Fibroblast of mammary gland (primary cell): ENCODE measurements around the gene PTPRN2.

ENCODE experiments used
- DNase-seq: peaks from one replicate; pipeline ENCODE4 v3.0.0-alpha.2; 2010; ENCODE audit warnings: low read depth
- H3K4me3 ChIP-seq: 2 replicates; pipeline ENCODE4 v1.5.1; 2011; ENCODE audit warnings: low read depth, mild to moderate bottlenecking, low read length, moderate library complexity; ENCODE audit not compliant: control insufficient read depth
- TF ChIP-seq, protein P1 (sequence below): conservative IDR thresholded peaks from 2 replicates; pipeline ENCODE4 v1.5.1; 2011; ENCODE audit warnings: low read depth, low read length, inconsistent platforms; ENCODE audit not compliant: control insufficient read depth, insufficient read depth

The PTPRN2 gene

GRCh38 chr7:157709531-157710251 is 877.9 kb downstream of the PTPRN2 start:
- DNase-seq: no peak
- TF ChIP-seq, protein P1, sequence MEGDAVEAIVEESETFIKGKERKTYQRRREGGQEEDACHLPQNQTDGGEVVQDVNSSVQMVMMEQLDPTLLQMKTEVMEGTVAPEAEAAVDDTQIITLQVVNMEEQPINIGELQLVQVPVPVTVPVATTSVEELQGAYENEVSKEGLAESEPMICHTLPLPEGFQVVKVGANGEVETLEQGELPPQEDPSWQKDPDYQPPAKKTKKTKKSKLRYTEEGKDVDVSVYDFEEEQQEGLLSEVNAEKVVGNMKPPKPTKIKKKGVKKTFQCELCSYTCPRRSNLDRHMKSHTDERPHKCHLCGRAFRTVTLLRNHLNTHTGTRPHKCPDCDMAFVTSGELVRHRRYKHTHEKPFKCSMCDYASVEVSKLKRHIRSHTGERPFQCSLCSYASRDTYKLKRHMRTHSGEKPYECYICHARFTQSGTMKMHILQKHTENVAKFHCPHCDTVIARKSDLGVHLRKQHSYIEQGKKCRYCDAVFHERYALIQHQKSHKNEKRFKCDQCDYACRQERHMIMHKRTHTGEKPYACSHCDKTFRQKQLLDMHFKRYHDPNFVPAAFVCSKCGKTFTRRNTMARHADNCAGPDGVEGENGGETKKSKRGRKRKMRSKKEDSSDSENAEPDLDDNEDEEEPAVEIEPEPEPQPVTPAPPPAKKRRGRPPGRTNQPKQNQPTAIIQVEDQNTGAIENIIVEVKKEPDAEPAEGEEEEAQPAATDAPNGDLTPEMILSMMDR: no peak
- no peak overlapping the region for H3K4me3 ChIP-seq

GRCh38 chr7:157708919-157709295 is 878.7 kb downstream of the PTPRN2 start:
- TF ChIP-seq, protein P1: no peak
- DNase-seq: no peak
- no peak overlapping the region for H3K4me3 ChIP-seq

DNA sequence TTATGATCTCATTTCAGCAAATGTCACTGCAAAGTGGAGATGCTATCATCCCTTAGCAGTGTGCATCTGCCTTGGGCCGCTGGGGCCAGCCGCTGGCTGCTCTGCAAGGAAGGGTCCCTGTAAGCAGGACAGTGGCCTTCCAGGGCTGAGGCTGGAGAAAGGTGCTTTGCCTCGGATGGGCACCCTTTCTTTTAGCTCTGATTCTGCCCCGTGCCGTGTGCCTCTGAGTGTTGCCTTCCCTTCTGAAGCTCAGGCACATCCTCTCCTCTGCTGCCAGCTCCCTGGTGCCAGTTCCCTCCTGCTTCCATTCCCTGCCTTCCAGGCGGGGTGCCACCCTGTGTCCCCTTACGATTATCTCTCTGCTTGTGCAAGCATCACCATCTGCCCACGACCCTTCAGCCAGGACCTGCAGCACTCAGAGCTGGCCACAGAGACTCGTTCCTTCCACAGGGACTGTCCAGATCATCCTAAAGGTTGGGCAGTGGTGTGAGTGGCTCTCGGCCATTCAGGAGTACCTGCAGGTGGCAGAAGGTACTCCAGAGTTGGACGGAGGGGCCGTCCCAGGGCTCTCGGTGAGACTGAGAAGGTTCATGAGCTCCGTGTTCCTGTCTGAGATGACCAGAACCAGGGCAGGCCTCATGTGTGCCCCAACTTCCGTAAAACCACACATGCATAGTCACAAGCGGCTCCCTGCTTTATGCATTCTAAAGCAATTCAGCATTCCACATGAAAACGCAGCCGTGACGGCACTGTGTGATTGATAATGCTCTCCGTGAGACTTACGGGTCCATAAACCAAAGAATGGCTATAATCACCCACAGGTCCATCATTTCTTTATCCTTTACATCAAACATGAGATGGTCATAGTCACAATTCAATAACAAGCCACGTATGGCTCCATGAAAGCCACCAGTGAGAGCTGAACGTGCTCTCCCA is 879.4 kb downstream of the PTPRN2 start:
- H3K4me3 ChIP-seq: no peak overlapping the region
- TF ChIP-seq, protein P1: no peak
- DNase-seq: no peak

DNA sequence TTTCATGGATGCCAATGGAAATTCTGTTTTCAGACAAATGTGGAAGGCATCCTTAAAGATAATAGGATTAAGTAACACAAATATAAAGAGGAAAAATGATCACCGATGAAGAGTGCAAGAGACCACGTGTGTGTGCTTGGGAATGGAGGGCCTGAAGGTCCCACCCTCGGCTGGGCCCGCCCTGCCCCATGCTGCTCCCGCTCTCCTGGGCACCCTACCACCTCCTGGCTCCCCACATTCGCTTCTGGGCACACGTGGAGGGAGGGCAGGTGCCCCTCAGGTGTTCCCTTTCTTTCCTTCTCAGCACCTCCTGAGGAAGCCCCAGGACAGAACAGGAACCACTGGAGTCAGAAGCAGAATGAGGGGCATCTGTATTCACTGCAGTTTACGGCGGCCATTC is 883.3 kb downstream of the PTPRN2 start:
- no peak for DNase-seq
- TF ChIP-seq, protein P1: no peak
- no peak overlapping the region for H3K4me3 ChIP-seq

GRCh38 chr7:157703534-157704195 is 884.0 kb downstream of the PTPRN2 start:
- TF ChIP-seq, protein P1: no peak
- DNase-seq: no peak
- no peak overlapping the region for H3K4me3 ChIP-seq

DNA sequence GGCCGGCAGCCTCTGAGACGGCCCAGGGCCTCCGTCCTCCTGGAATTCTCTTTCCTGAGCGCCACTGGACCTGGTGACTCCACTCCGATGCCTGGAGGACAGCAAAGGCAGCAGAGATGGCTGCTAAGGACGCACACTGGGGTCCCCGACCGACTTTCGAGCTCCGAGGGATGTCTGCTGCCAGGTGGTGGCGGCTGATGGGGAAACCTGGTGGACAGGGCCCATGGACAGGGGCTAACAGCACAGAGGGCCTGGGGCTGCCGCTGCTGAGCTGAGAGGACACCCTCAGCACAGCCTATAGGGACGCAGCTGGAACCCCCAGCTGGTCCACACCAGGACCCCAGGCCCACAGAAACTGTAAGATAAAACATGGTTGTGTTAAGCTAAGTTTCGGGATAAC is 884.5 kb downstream of the PTPRN2 start:
- no peak overlapping the region for H3K4me3 ChIP-seq
- TF ChIP-seq, protein P1: no peak
- no peak for DNase-seq
